Body of pancreas (tissue), 4 donors: ENCODE results near the gene CFAP299.

ENCODE experiments used
- POLR2A ChIP-seq, 3 donors: fragments of 450-650 bp; IDR thresholded peaks; one replicate each; pipeline ENCODE4 v1.6.1; 2016; ENCODE audit warnings: antibody characterized with exemption in 3 of 3, mild to moderate bottlenecking in 2 of 3
- TF ChIP-seq, protein P1 (sequence below), 7 experiments: fragments of 450-650 bp in 4 of 7; fragments of 200-600 bp in 3 of 7; sonication (generic) in 3 of 7; IDR thresholded peaks; one replicate each; pipeline ENCODE4 v1.5.1; 2016 to 2019; ENCODE audit warnings: antibody characterized with exemption in 7 of 7

DNA sequence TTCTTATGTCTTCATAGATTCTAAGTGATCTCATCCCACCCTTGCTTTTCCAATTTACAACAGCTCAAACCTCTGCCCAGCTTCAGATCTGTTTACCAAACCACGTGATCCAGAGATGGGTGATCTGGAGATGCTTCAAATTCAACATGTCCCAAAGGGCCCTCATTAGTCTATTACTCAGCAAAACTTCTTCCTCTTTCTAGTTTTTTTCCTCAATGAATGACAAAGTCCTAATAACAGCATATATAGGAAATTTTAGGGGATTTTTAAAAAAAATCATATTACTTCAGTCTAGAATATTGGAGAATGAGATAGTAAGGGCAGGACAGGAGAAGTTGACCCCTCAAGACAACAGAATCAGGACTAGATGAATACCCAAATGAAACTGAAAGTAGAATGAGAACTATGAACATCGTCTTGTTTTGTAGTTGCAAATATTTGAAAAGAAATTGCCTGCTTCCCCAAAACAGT is 127.1 kb downstream of the CFAP299 start:
- TF ChIP-seq, protein P1, sequence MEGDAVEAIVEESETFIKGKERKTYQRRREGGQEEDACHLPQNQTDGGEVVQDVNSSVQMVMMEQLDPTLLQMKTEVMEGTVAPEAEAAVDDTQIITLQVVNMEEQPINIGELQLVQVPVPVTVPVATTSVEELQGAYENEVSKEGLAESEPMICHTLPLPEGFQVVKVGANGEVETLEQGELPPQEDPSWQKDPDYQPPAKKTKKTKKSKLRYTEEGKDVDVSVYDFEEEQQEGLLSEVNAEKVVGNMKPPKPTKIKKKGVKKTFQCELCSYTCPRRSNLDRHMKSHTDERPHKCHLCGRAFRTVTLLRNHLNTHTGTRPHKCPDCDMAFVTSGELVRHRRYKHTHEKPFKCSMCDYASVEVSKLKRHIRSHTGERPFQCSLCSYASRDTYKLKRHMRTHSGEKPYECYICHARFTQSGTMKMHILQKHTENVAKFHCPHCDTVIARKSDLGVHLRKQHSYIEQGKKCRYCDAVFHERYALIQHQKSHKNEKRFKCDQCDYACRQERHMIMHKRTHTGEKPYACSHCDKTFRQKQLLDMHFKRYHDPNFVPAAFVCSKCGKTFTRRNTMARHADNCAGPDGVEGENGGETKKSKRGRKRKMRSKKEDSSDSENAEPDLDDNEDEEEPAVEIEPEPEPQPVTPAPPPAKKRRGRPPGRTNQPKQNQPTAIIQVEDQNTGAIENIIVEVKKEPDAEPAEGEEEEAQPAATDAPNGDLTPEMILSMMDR (IDR thresholded peaks at IDR 0.05) = no peak
- no peak for TF ChIP-seq POLR2A (IDR thresholded peaks at IDR 0.05)
